HG03565 (cell line): Measurements from ENCODE around the gene ZNF345.

Experiments used
- ATAC-seq: cut with Tn5 transposase; IDR thresholded peaks from one replicate; pipeline ENCODE4 v1.9.1; 2021; ENCODE audit warnings: mild to moderate bottlenecking, moderate library complexity; ENCODE audit not compliant: unreplicated experiment

ZNF345 gene

DNA sequence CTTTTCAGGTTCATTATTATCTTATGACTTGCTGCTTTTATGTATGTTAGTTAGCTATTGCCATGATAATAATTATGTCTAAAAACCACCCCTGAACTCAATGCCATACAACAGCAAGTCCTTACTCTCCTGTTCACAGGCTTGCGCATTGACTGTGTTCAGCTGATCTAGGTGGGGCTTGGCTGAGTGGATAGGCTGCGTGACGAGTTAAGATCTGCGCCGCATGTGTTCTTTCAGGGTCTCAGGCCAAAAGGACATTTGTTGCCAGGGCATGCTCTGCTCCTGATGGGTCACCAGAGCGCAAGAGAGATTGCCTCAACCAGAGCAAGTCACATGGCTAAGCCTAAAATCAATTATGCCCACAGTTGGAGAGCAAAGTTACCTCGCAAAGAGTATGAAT, 66.3 kb downstream of the ZNF345 start:
- no peak for ATAC-seq

DNA sequence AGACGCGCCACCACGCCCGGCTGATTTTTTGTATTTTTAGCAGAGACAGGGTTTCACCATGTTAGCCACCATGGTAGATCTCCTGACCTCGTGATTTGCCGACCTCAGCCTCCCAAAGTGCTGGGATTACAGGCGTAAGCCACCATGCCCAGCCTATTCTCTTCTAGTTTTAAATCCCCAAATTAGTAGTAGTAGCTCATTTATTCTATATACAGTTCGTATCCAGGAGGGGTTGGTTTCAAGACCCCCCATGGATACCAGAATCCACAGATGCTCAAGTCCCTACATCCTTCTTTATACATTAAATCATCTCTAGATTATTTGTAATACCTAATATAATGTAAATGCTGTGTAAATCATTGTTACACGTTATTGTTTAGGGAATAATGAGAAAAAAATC, 67.4 kb downstream of the ZNF345 start:
- ATAC-seq, result no peak
